Thyroid gland (tissue), 4 donors: Measurements from ENCODE around the gene NF1.

ENCODE experiments used
- CTCF ChIP-seq, 6 experiments: fragments of 200-600 bp in 3 of 6; fragments of 450-650 bp in 3 of 6; sonication (generic) in 3 of 6; IDR thresholded peaks; one replicate each; pipeline ENCODE4 v1.5.1; 2016 to 2019; ENCODE audit warnings: antibody characterized with exemption in 6 of 6, mild to moderate bottlenecking in 2 of 6, inconsistent platforms in 1 of 6, moderate library complexity in 1 of 6
- POLR2A ChIP-seq, 2 donors: fragments of 450-650 bp; IDR thresholded peaks; one replicate each; pipeline ENCODE4 v1.6.1; 2017; ENCODE audit warnings: antibody characterized with exemption in 2 of 2, mild to moderate bottlenecking in 2 of 2, moderate library complexity in 1 of 2

- TF ChIP-seq POLR2A (IDR thresholded peaks at IDR 0.05) (no peak), CTCF (IDR thresholded peaks at IDR 0.05) (no peak)
These were observed 27.0 kb upstream of the NF1 start for GRCh38 chr17:31067691-31068184.
